Tibial artery (tissue), 4 donors: ENCODE measurements around the gene PRADC1.
"Not testable (repeated sequence)": the region's sequence is repeated elsewhere in the genome, so short reads cannot be mapped to it uniquely, and the experiment has no call there.

Experiments used
- DNase-seq, 2 donors: peaks; one replicate each; pipeline ENCODE4 v3.0.0-alpha.2; 2019
- H3K27ac ChIP-seq, 2 donors: fragments of 200-600 bp; sonication (generic) in 1 of 2; 1 replicate in 1 of 2; 2 replicates in 1 of 2; pipeline ENCODE4 v1.5.1; 2018 to 2019; ENCODE audit warnings: mild to moderate bottlenecking in 1 of 2
- H3K27me3 ChIP-seq, 2 donors: fragments of 200-600 bp; sonication (generic) in 1 of 2; one replicate each; pipeline versions ENCODE4 v1.5.1 to v1.6.0; 2016 to 2019
- H3K36me3 ChIP-seq, 3 donors: fragments of 200-600 bp; sonication (generic) in 2 of 3; one replicate each; pipeline ENCODE4 v1.5.1; 2016 to 2019; ENCODE audit warnings: mild to moderate bottlenecking in 2 of 3
- H3K4me1 ChIP-seq, 4 donors: fragments of 200-600 bp; sonication (generic) in 2 of 4; 1 replicate in 3 of 4; 2 replicates in 1 of 4; pipeline ENCODE4 v1.5.1; 2016 to 2019
- H3K4me3 ChIP-seq, 2 donors: fragments of 200-600 bp; sonication (generic) in 1 of 2; 1 replicate in 1 of 2; 2 replicates in 1 of 2; pipeline ENCODE4 v1.5.1; 2018 to 2019; ENCODE audit warnings: mild to moderate bottlenecking in 2 of 2
- H3K9me3 ChIP-seq, 3 donors: fragments of 200-600 bp; sonication (generic) in 1 of 3; one replicate each; pipeline ENCODE4 v1.5.1; 2016 to 2019
- CTCF ChIP-seq, 2 experiments: fragments of 200-600 bp in 1 of 2; fragments of 450-650 bp in 1 of 2; IDR thresholded peaks; one replicate each; pipeline ENCODE4 v1.5.1; 2017 to 2019; ENCODE audit warnings: antibody characterized with exemption in 2 of 2, mild to moderate bottlenecking in 1 of 2, moderate library complexity in 1 of 2
- intact Hi-C: fragments of 100-400 bp; cut with DNase I; formaldehyde crosslinking; loops from one replicate; pipeline ENCODE4 v1.15.0; 2023; ENCODE audit warnings: low total_unique reads

Gene PRADC1

GRCh38 chr2:73205611-73206010 lies 27.4 kb downstream of the PRADC1 start:
- intact Hi-C loops, result no loop called here
- no peaks in the 10 kb centered on the region for H3K9me3 ChIP-seq

DNA sequence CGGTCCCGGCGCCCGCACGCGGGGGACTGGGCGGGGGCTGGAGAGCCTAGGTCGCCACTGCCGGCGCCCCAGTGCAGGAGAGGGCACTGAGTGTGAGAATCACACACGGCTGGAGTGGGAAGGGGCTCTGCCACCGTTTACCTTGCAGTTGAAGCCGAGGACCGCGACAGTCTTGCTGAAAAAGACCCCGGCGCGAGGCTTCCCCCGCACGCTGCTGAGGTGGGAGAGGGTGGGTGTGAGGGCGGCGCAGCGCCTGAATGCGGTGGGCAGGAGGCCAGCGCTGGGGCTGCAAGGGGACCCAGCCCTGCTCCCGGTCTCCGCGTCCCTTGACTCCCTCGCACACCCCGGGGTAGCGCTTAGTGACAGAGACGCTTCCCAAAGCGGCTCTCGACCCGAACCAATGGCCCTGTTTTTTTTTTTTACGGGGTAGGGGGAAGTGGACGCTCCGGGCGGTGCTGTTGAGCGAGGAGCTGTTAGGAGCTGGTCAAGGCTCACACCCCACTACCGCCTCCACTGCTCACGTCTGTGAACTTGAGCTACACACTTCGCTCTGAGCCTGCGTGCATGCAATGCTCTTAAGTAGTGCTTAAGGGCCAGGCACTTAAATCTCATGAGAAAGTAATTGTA lies 29.9 kb downstream of the PRADC1 start:
- peak overlapping the region in 1 of 2 donors; percentile 42 for H3K4me3 ChIP-seq
- peaks cover 0 to 61% of the 10 kb centered on the region in 2 donors for H3K27me3 ChIP-seq
- no peak for DNase-seq
- no peaks in the 10 kb centered on the region for H3K9me3 ChIP-seq
- peaks cover 0 to 19% (median 15%) of the 10 kb centered on the region in 4 donors for H3K4me1 ChIP-seq
- no peak overlapping the region for H3K27ac ChIP-seq
- TF ChIP-seq CTCF (IDR thresholded peaks at IDR 0.05), result no peak
- no peaks in the 10 kb centered on the region for H3K36me3 ChIP-seq
- intact Hi-C loops, result no loop called here

More at GRCh38 chr2:73205611-73206010, 27.4 kb downstream of the PRADC1 start:
- TF ChIP-seq CTCF (IDR thresholded peaks at IDR 0.05), result no peak
- no peak for DNase-seq
- Histone ChIP-seq H3K27ac (no peak overlapping the region), H3K4me3 (no peak overlapping the region), H3K36me3 (no peaks in the 10 kb centered on the region), H3K4me1 (peaks cover 0 to 19% (median 15%) of the 10 kb centered on the region in 4 donors), H3K27me3 (peaks cover 0 to 39% of the 10 kb centered on the region in 2 donors)

DNA sequence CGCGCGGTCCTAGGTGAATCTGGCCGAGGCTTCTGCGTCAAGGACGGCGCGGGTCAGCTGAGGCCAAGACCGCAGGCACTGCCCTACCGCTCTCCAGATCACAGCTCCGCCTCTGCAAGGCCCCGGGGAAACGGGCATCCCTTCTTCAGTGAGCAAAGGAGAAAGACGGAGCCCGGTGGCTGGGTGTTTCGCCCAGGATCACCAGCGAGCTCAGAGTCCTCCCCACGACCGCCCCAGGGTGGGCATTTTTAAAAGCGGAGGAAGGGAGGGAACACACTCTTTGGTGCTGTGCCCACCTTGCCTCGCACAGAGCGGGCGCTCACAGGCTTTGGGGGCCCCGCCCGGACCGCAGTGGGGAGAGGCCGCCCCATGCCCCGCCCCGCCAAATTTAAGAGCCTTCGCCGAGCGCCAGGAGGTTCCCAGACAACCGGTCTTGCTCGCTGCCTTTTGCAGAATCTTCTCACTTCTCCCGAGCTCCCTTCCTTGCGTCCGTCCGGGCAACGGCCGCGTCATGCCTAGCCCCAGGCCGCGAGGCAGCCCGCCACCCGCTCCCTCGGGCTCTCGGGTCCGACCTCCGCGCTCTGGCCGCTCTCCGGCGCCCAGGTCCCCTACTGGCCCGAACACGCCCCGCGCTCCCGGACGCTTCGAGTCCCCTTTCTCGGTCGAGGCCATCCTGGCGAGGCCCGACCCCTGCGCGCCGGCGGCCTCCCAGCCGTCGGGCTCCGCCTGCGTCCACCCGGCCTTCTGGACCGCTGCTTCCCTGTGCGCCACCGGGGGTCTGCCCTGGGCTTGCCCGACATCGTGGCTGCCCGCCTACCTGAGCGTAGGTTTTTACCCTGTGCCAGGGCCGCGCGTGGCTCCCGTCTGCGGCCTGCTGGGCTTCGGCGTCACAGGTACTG lies 30.6 kb downstream of the PRADC1 start, which contains the start of gene NOTO:
TSS of gene NOTO (plus strand) at position 419 of the 899 bp plus-strand sequence. CDS start at position 512, 93 bp downstream.
- no peak for TF ChIP-seq CTCF (IDR thresholded peaks at IDR 0.05)
- Histone ChIP-seq H3K27me3 (peaks cover 0 to 63% of the 10 kb centered on the region in 2 donors), H3K9me3 (no peaks in the 10 kb centered on the region), H3K4me3 (peak within 1 kb of the TSS; percentile 22 to 42), H3K27ac (no peak within 1 kb of the TSS), H3K4me1 (peaks cover 0 to 19% (median 15%) of the 10 kb centered on the region in 4 donors), H3K36me3 (no peaks in the 10 kb centered on the region)
- DNase-seq, result no peak
- intact Hi-C loops, result no loop called here

DNA sequence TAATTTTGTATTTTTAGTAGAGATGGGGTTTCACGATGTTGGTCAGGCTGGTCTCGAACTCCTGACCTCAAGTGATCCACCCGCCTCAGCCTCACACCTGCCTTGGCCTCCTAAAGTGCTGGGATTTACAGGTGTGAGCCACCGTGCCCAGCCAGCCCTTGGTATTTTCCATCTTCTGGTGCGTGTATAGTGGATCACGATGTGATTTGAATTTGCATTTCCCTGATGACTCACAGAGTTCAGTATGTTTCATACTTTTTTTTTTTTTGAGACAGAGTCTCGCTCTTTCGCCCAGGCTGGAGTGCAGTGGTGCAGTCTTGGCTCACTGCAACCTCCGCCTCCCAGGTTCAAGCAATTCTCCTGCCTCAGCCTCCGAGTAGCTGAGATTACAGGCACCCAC lies 32.8 kb downstream of the PRADC1 start:
- peaks cover 0 to 79% of the 10 kb centered on the region in 2 donors for H3K27me3 ChIP-seq
- DNase-seq, H3K36me3 ChIP-seq, intact Hi-C loops, H3K9me3 ChIP-seq, H3K4me3 ChIP-seq, H3K27ac ChIP-seq: not testable (repeated sequence)
- H3K4me1 ChIP-seq, result peaks cover 0 to 19% (median 15%) of the 10 kb centered on the region in 4 donors

GRCh38 chr2:73197579-73197978 lies 35.5 kb downstream of the PRADC1 start:
- Histone ChIP-seq H3K36me3 (no peaks in the 10 kb centered on the region), H3K4me1 (peaks cover 0 to 11% (median 9%) of the 10 kb centered on the region in 4 donors), H3K27ac (no peak overlapping the region), H3K27me3 (peaks cover 0 to 61% of the 10 kb centered on the region in 2 donors), H3K9me3 (no peaks in the 10 kb centered on the region), H3K4me3 (no peak overlapping the region)
- TF ChIP-seq CTCF (IDR thresholded peaks at IDR 0.05), result no peak
- DNase-seq, result no peak
- intact Hi-C loops, result no loop called here

GRCh38 chr2:73187549-73187948 lies 45.5 kb downstream of the PRADC1 start:
- peaks cover 0 to 16% of the 10 kb centered on the region in 2 donors for H3K27me3 ChIP-seq
- DNase-seq, result no peak
- TF ChIP-seq CTCF (IDR thresholded peaks at IDR 0.05), result no peak
- H3K36me3 ChIP-seq, result no peaks in the 10 kb centered on the region
- H3K4me1 ChIP-seq, result no peaks in the 10 kb centered on the region
- no peak overlapping the region for H3K27ac ChIP-seq
- intact Hi-C loops, result no loop called here
- no peak overlapping the region for H3K4me3 ChIP-seq
- H3K9me3 ChIP-seq, result peaks cover 0 to 10% (median 0%) of the 10 kb centered on the region in 3 donors
